ENCODE results near the gene USP15.

The USP15 gene

GRCh38 chr12:62382526-62382925, 122.3 kb downstream of the USP15 start:
- no peak for TF ChIP-seq CTCF (IDR thresholded peaks at IDR 0.05; ENCODE audit: insufficient read depth, missing control alignments)
- FAIRE-seq = no peak

DNA sequence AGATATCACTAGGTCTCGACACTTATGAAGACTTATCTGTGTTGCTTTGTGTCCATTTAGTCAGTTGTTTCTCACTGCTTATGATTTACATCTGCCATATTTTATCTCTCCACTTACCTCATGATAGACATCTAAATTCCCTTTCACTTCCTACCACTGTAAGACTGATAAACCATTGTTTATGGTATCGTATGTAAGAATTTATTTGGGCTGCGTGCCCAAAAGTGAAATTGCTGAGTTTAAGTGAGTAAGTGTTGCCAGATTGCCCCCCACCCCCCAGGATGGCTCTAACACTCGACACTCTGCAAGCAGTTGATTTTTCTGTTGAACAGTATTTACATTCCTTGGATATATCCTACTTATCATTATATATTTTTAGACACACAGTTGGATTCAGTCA, 136.5 kb downstream of the USP15 start:
- FAIRE-seq (no peak), DNase-seq (ENCODE audit: insufficient read length, low spot score) (no peak)
- no peak for TF ChIP-seq CTCF (IDR thresholded peaks at IDR 0.05; ENCODE audit: insufficient read depth, missing control alignments)

More at GRCh38 chr12:62382526-62382925, 122.3 kb downstream of the USP15 start:
- no peak for DNase-seq (ENCODE audit: insufficient read length, low spot score)

- no peak for FAIRE-seq
- TF ChIP-seq CTCF (IDR thresholded peaks at IDR 0.05; ENCODE audit: insufficient read depth, missing control alignments) = no peak
These were observed 139.9 kb downstream of the USP15 start for GRCh38 chr12:62400135-62400534.

GRCh38 chr12:62401631-62402030, 141.4 kb downstream of the USP15 start:
- DNase-seq (ENCODE audit: insufficient read length, low spot score) = no peak
- FAIRE-seq = no peak
- TF ChIP-seq CTCF (IDR thresholded peaks at IDR 0.05; ENCODE audit: insufficient read depth, missing control alignments) = no peak

More at GRCh38 chr12:62400135-62400534, 139.9 kb downstream of the USP15 start:
- no peak for DNase-seq (ENCODE audit: insufficient read length, low spot score)

GRCh38 chr12:62403031-62403430, 142.8 kb downstream of the USP15 start:
- FAIRE-seq = no peak

DNA sequence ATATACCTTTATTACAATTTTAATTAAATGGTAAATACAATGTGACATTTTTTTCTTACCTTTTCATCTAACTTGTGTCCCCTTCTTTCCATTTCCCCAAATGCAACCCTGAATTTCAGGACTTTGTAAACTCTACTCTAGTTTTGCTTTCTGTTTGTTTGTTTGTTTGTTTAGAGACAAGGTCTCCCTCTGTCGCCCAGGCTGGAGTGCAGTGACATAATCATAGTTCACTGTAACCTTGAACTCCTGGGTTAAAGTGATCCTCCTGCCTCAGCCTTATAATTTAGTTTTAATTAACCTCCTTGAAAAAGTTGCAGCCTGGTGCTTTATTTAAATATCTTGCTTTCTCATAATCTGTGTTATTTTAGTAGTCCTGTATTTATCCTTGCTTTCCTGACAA, 147.4 kb downstream of the USP15 start:
- TF ChIP-seq CTCF (IDR thresholded peaks at IDR 0.05; ENCODE audit: insufficient read depth, missing control alignments) = no peak
- no peak for DNase-seq (ENCODE audit: insufficient read length, low spot score)
- FAIRE-seq = no peak

More at GRCh38 chr12:62403031-62403430, 142.8 kb downstream of the USP15 start:
- no peak for TF ChIP-seq CTCF (IDR thresholded peaks at IDR 0.05; ENCODE audit: insufficient read depth, missing control alignments)
- DNase-seq (ENCODE audit: insufficient read length, low spot score) = no peak

DNA sequence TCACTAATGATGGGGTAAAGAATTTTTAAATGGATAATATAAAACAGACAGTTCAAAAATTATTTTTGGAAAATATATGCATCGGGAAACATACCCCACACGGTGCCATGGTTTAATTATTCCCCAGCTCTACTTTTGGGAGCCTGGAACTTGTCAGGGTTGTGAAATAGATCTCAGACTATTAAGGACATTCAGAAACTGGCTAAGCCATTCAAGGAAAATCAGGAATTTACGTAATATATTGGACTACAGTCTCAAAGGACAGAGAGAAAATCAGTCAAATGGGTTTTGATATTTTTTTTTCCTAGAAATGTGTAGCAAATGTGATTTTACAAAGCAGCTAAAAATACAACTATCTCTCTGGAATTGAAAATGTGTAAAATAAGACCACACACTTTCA, 148.9 kb downstream of the USP15 start:
- TF ChIP-seq CTCF (IDR thresholded peaks at IDR 0.05; ENCODE audit: insufficient read depth, missing control alignments) = no peak
- no peak for FAIRE-seq
- no peak for DNase-seq (ENCODE audit: insufficient read length, low spot score)

Data from D721Med (cell line).